ENCODE data around the gene CSMD2. TPM values are rescaled to one million over a fixed set of nuclear protein-coding genes. Genes with fewer than 3 reads are reported as not detected.

The CSMD2 gene
- total RNA-seq, 6 donors from 2014 or later = 0.39 to 1.0 (median 0.52) TPM

DNA sequence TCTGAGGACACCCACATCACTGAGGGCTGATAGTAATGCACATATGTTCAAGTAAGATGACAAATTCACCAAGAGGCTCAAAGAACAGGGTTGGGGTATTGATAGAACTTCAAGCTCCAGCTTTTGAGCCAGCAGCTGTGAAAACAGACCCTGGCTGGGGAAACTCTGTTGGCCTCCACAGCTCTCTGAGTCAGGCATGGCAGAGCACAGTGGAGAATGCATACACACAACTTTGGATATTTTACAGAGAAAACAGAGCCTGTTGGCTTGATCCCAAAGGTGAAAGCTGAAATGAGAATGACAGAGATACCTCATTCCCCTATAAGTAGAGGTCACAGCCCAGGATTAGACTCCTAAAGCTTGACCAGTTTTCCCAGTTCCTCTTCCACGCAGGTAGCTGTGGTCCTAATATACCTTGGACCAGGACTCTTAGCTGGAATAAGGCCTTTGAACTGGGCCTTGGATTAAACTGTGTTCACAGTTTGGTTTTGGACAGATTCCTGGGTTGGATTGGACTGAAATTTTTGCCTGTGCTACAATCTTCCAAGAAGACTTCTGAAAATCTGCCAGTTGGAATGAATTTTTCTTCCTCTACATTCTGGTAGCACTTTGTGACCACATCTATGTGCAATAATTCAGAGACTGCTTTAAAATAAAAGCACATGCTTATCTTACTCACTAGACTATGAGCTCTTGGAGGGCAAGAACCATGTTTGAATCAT is 402.8 kb downstream of the CSMD2 start:
- Histone ChIP-seq H3K27ac (no peak overlapping the region), H3K9me3 (no peaks in the 10 kb centered on the region), H3K36me3 (no peaks in the 10 kb centered on the region), H3K27me3 (no peaks in the 10 kb centered on the region), H3K4me3 (no peak overlapping the region), H3K4me1 (no peaks in the 10 kb centered on the region)
- ATAC-seq (ENCODE audit: low FRiP score in 2 of 2) (peak in 1 of 2 donors; percentile 53), DNase-seq (no peak)
- no peak for TF ChIP-seq EP300 (IDR thresholded peaks at IDR 0.05)
- TF ChIP-seq POLR2A (IDR thresholded peaks at IDR 0.05) = no peak
- TF ChIP-seq POLR2AphosphoS5 (IDR thresholded peaks at IDR 0.05) = no peak
- TF ChIP-seq, protein P1, sequence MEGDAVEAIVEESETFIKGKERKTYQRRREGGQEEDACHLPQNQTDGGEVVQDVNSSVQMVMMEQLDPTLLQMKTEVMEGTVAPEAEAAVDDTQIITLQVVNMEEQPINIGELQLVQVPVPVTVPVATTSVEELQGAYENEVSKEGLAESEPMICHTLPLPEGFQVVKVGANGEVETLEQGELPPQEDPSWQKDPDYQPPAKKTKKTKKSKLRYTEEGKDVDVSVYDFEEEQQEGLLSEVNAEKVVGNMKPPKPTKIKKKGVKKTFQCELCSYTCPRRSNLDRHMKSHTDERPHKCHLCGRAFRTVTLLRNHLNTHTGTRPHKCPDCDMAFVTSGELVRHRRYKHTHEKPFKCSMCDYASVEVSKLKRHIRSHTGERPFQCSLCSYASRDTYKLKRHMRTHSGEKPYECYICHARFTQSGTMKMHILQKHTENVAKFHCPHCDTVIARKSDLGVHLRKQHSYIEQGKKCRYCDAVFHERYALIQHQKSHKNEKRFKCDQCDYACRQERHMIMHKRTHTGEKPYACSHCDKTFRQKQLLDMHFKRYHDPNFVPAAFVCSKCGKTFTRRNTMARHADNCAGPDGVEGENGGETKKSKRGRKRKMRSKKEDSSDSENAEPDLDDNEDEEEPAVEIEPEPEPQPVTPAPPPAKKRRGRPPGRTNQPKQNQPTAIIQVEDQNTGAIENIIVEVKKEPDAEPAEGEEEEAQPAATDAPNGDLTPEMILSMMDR (IDR thresholded peaks at IDR 0.05) = no peak
- WGBS, 2 donors = 69 to 75% methylated on average over 1 of the region's 1 CpG

DNA sequence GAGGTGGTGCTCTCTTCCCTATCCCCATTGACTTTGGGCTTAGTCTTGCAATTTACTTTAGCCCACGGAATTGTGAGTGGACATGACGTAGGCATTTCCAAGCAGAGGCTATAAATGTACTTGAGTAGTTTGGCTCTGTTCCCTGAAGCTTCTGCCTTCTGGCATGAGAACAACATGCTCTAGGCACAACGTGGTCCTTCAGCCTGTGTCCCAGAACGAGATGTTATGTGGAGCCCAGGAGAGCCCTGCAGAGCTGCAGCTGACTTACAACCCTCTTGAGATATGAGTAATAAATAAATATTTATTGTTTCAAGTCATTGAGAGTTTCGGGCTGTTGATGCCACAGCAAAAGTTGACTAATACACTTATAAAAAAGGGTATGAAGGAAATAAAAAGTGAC is 406.3 kb downstream of the CSMD2 start:
- DNase-seq = no peak
- TF ChIP-seq EP300 (IDR thresholded peaks at IDR 0.05) = peak in 1 of 4 donors; percentile 42
- no peak for TF ChIP-seq POLR2AphosphoS5 (IDR thresholded peaks at IDR 0.05)
- TF ChIP-seq, protein P1 (IDR thresholded peaks at IDR 0.05) = no peak
- Histone ChIP-seq H3K27me3 (no peaks in the 10 kb centered on the region), H3K36me3 (no peaks in the 10 kb centered on the region), H3K4me1 (no peaks in the 10 kb centered on the region), H3K27ac (no peak overlapping the region), H3K4me3 (no peak overlapping the region), H3K9me3 (peaks cover 0 to under 1% (median 0%) of the 10 kb centered on the region in 4 donors)
- no peak for ATAC-seq (ENCODE audit: low FRiP score in 2 of 2)
- WGBS, 2 donors = 30 to 53% methylated on average over 5 of the region's 5 CpGs

DNA sequence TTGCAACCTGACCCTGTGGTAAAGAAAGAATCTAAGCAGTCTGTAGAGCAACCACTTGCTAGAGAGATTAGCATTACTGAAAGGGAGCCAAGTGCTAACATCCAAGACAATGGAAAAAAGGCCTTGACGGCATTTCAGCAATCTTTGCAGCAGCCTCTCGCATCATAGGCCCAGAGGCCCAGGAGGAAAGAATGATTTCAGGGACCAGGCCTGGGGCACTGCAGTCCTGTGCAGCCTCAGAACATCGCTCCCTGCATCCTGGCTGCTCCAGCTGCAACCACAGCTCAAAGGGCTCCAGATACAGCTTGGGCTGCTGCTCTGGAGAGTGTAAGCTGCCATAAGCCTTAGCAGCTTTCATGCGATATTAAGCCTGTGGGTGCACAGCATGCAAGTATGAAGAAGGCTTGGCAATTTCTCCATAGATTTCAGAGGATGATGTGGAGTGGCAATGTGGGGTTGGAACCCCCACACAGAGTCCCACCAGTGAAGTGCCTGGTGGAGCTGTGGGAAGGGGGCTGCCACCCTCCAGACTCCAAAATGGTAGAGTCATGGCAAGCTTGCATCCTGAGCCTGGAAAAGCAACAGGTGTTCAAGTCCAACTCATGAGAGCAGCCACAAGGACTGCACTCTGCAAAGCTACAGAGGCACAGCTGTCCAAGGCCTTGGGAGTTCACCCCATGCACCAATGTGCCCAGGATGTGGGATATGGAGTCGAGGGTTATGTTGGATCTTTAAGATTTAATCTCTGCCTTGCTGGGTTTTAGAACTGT is 411.8 kb downstream of the CSMD2 start:
- no peaks in the 10 kb centered on the region for H3K27me3 ChIP-seq
- no peak overlapping the region for H3K27ac ChIP-seq
- TF ChIP-seq POLR2A (IDR thresholded peaks at IDR 0.05) (no peak), EP300 (IDR thresholded peaks at IDR 0.05) (no peak), POLR2AphosphoS5 (IDR thresholded peaks at IDR 0.05) (no peak)
- TF ChIP-seq, protein P1 (IDR thresholded peaks at IDR 0.05) = no peak
- no peaks in the 10 kb centered on the region for H3K36me3 ChIP-seq
- H3K4me3 ChIP-seq = no peak overlapping the region
- no peaks in the 10 kb centered on the region for H3K4me1 ChIP-seq
- DNase-seq (no peak), ATAC-seq (ENCODE audit: low FRiP score in 2 of 2) (peak in 1 of 2 donors; percentile 43)
- 79 to 90% methylated on average over 3 to 5 of the region's 5 CpGs for WGBS, 2 donors
- peaks cover 0 to 12% (median 0%) of the 10 kb centered on the region in 4 donors for H3K9me3 ChIP-seq

DNA sequence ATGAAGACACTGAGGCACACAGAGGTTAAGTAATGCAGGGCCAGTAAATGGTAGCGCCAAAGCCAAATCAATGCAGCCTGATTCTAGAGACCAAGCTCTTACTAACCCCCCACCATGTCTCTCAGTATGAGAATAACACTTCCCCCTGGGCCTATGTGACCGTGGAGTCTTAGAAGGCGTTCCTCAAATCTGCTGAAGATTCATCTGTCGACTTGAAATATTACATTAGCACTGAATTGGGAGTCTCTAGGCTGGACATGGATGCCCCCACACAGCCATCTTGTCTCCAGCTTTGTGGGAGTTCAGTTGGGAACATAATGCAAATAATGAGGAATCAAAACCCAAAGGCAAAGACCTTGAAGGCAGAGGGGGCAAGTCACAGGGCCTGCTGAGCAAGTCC is 419.1 kb downstream of the CSMD2 start:
- Histone ChIP-seq H3K4me1 (no peaks in the 10 kb centered on the region), H3K27ac (no peak overlapping the region), H3K27me3 (no peaks in the 10 kb centered on the region), H3K36me3 (no peaks in the 10 kb centered on the region), H3K9me3 (no peaks in the 10 kb centered on the region), H3K4me3 (no peak overlapping the region)
- 81 to 94% methylated on average over 4 of the region's 4 CpGs for WGBS, 2 donors
- TF ChIP-seq EP300 (IDR thresholded peaks at IDR 0.05) (no peak), POLR2AphosphoS5 (IDR thresholded peaks at IDR 0.05) (no peak), POLR2A (IDR thresholded peaks at IDR 0.05) (no peak)
- TF ChIP-seq, protein P1 (IDR thresholded peaks at IDR 0.05) = no peak
- ATAC-seq (ENCODE audit: low FRiP score in 2 of 2) (no peak), DNase-seq (no peak)

Measured in upper lobe of left lung (tissue), 6 donors.